Esophagus squamous epithelium (tissue), 4 donors: Measurements from ENCODE around the gene APOL4.

Source experiments
- POLR2A ChIP-seq, 4 donors: fragments of 450-650 bp; IDR thresholded peaks; one replicate each; pipeline ENCODE4 v1.6.1; 2017; ENCODE audit warnings: antibody characterized with exemption in 4 of 4, mild to moderate bottlenecking in 4 of 4, moderate library complexity in 3 of 4
- TF ChIP-seq, protein P1 (sequence below), 6 experiments: fragments of 450-650 bp in 4 of 6; fragments of 200-600 bp in 2 of 6; sonication (generic) in 2 of 6; IDR thresholded peaks; one replicate each; pipeline ENCODE4 v1.5.1; 2016 to 2019; ENCODE audit warnings: antibody characterized with exemption in 6 of 6, mild to moderate bottlenecking in 4 of 6, moderate library complexity in 4 of 6

DNA sequence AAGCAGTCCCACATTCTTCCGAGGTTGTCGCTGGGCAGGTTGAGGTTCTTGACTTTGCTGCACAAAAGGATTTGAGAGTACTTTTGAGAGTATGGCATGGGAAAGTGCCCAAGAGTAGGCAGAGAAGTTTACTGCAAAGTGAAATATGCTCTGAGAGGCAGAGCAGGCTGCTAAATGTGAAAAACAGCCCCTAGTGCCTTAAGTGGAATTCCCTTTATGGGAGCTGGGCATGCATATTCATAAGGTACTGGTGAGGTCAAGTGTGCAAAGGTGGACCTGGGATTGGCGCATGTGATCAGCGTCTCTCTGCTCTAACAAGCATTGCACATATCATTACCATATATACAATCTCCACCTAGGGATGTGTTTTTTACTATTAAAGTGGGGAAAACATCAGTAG is 12.0 kb upstream of the APOL4 start:
- TF ChIP-seq, protein P1, sequence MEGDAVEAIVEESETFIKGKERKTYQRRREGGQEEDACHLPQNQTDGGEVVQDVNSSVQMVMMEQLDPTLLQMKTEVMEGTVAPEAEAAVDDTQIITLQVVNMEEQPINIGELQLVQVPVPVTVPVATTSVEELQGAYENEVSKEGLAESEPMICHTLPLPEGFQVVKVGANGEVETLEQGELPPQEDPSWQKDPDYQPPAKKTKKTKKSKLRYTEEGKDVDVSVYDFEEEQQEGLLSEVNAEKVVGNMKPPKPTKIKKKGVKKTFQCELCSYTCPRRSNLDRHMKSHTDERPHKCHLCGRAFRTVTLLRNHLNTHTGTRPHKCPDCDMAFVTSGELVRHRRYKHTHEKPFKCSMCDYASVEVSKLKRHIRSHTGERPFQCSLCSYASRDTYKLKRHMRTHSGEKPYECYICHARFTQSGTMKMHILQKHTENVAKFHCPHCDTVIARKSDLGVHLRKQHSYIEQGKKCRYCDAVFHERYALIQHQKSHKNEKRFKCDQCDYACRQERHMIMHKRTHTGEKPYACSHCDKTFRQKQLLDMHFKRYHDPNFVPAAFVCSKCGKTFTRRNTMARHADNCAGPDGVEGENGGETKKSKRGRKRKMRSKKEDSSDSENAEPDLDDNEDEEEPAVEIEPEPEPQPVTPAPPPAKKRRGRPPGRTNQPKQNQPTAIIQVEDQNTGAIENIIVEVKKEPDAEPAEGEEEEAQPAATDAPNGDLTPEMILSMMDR (IDR thresholded peaks at IDR 0.05): no peak
- no peak for TF ChIP-seq POLR2A (IDR thresholded peaks at IDR 0.05)
